Measurements from ENCODE around the gene LCMT1. TPM values are rescaled to one million over a fixed set of nuclear protein-coding genes. Genes with fewer than 3 reads are reported as not detected.

LCMT1 gene
- total RNA-seq, 2 donors from 2014 or later = 34.4 to 43.4 TPM

DNA sequence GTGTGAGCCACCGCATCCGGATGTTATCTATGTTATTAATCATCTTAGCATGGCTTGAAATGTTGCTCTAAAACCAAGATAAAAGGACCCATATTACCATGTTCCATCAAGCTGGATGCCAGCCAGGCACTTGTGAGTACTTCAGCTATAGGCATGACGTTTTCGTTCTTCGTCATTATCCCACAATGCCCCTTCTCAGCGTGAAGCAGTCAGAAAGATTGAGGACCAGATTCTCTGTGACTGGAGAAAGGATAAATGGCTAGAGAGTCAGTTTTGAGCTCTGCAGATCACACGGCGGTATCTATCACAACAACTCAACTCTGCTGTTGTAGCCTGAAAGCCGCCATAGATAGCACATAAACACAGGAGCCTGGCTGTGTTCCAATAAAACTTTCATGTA lies 29.8 kb upstream of the LCMT1 start:
- ATAC-seq (no peak), DNase-seq (no peak)
- no peak overlapping the region for H3K4me3 Mint-ChIP-seq
- peaks cover 7% of the 10 kb centered on the region for H3K27me3 Mint-ChIP-seq
- no peaks in the 10 kb centered on the region for H3K9me3 ChIP-seq (ENCODE audit: control insufficient read depth, low read length, poor library complexity, severe bottlenecking)
- no peaks in the 10 kb centered on the region for H3K4me1 Mint-ChIP-seq
- H3K27ac Mint-ChIP-seq = no peak overlapping the region
- H3K36me3 Mint-ChIP-seq (ENCODE audit: low read depth) = peaks cover 3% of the 10 kb centered on the region

DNA sequence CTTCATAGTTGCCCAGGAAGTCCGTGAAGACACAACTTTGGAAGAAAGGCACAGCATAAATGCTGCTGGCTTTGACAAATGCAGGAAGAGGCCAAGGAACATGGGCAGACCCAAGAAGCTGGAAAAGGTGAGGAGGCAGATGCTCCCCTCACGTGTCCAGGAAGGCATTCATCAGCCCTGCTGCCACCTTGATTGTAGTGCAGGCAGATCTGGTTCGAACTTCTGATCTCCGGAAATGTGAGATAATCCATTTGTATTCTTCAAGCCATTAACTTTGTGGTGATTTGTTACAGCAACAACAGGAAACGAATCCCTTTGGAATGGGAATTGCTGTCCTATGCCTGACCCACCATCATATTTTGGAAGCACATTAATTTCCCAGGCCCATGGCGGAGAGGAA lies 28.5 kb upstream of the LCMT1 start:
- Mint-ChIP-seq H3K27me3 (peaks cover 7% of the 10 kb centered on the region), H3K4me3 (no peak overlapping the region), H3K4me1 (no peaks in the 10 kb centered on the region), H3K27ac (no peak overlapping the region), H3K36me3 (ENCODE audit: low read depth) (peaks cover 3% of the 10 kb centered on the region)
- ATAC-seq (no peak), DNase-seq (no peak)
- H3K9me3 ChIP-seq (ENCODE audit: control insufficient read depth, low read length, poor library complexity, severe bottlenecking) = no peaks in the 10 kb centered on the region

DNA sequence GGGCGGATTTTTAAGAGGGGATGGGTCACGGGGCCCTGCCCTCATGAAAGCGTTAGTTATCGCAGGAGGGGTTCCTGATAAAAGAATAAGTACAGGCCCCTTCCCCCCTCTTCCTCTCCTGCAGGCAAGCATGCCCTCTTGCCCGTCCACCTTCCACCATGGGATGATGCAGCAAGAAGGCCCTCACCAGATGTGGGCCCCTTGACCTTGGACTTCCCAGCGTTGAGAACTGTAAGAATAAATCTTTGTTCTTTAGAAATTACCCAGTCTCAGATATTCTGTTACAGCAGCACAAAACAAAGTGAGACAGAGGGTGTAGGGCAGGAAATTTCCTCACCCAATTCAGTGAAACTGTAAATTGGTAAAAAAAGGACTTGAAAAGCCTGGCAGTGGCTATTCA lies 27.8 kb upstream of the LCMT1 start:
- H3K27me3 Mint-ChIP-seq = peaks cover 7% of the 10 kb centered on the region
- ATAC-seq (no peak), DNase-seq (no peak)
- no peaks in the 10 kb centered on the region for H3K9me3 ChIP-seq (ENCODE audit: control insufficient read depth, low read length, poor library complexity, severe bottlenecking)
- no peaks in the 10 kb centered on the region for H3K4me1 Mint-ChIP-seq
- peaks cover 3% of the 10 kb centered on the region for H3K36me3 Mint-ChIP-seq (ENCODE audit: low read depth)
- H3K27ac Mint-ChIP-seq = no peak overlapping the region
- no peak overlapping the region for H3K4me3 Mint-ChIP-seq

DNA sequence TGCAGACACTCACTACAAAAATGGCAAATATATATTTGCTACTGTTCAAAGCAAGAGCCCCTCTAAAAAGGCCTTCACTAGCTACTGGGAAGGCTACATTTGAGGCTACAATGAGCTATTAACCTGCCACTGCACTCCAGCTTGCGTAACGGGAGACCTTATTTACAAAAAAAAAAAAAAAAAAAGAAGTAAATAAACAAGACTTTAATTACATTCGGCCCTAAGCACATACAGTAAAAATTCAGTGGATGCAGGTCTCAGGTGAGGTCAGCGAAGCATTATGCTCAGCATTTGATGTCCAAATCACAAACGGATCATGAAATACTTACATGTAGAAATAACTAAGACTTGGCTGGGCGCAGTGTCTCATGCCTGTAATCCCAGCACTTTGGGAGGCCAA lies 26.7 kb upstream of the LCMT1 start:
- peaks cover 7% of the 10 kb centered on the region for H3K27me3 Mint-ChIP-seq
- no peak for ATAC-seq

DNA sequence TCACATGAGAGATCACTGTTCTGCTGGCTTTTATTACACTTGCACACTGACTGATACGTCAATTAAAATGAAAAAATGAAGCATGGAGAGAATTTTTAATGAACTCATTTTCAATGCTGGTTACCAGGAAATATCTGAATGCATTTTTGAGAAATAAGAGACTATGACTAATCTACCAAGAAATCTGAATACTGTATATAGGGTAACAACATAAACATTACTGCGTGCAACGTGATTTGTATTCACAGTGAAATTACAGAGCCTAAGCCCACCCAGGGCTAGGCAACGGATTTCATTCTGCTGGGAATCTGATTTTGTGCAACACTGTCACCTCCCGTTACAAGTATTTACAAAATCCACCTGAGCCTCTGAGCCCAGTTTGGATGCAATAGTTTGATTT lies 23.8 kb upstream of the LCMT1 start:
- Mint-ChIP-seq H3K36me3 (ENCODE audit: low read depth) (no peaks in the 10 kb centered on the region), H3K27me3 (peaks cover 1% of the 10 kb centered on the region), H3K27ac (peak overlapping the region; percentile 49), H3K4me1 (peaks cover 3% of the 10 kb centered on the region), H3K4me3 (no peak overlapping the region)
- H3K9me3 ChIP-seq (ENCODE audit: control insufficient read depth, low read length, poor library complexity, severe bottlenecking) = no peaks in the 10 kb centered on the region
- no peak for ATAC-seq
- no peak for DNase-seq

More for the DNA sequence above, 26.7 kb upstream of the LCMT1 start:
- H3K9me3 ChIP-seq (ENCODE audit: control insufficient read depth, low read length, poor library complexity, severe bottlenecking) = no peaks in the 10 kb centered on the region
- H3K27ac Mint-ChIP-seq = no peak overlapping the region
- H3K36me3 Mint-ChIP-seq (ENCODE audit: low read depth) = peaks cover 3% of the 10 kb centered on the region
- DNase-seq = no peak
- no peaks in the 10 kb centered on the region for H3K4me1 Mint-ChIP-seq
- no peak overlapping the region for H3K4me3 Mint-ChIP-seq

DNA sequence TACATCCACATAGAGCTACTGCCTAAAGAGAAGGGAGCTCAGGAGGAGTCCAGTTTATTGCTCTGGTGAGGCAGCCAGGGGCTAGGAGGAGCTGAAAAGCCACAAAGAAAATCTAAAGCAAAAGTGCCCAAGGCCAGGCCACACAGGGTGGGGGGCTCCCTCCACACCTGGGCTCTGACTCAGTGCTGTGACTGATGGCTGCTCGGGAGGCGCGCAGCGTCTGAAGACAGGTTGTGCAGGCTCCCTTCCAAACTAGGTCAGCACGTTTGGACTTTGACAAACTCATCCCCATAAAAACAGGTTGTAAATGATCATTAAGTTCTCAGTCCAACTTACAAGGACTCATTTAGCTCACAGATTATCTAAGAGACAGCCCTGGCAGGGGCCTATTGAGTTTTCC lies 22.2 kb upstream of the LCMT1 start:
- no peaks in the 10 kb centered on the region for H3K9me3 ChIP-seq (ENCODE audit: control insufficient read depth, low read length, poor library complexity, severe bottlenecking)
- no peaks in the 10 kb centered on the region for H3K27me3 Mint-ChIP-seq
- peaks cover 6% of the 10 kb centered on the region for H3K36me3 Mint-ChIP-seq (ENCODE audit: low read depth)
- ATAC-seq (no peak), DNase-seq (no peak)
- H3K4me3 Mint-ChIP-seq = no peak overlapping the region
- no peak overlapping the region for H3K27ac Mint-ChIP-seq
- peaks cover 14% of the 10 kb centered on the region for H3K4me1 Mint-ChIP-seq

DNA sequence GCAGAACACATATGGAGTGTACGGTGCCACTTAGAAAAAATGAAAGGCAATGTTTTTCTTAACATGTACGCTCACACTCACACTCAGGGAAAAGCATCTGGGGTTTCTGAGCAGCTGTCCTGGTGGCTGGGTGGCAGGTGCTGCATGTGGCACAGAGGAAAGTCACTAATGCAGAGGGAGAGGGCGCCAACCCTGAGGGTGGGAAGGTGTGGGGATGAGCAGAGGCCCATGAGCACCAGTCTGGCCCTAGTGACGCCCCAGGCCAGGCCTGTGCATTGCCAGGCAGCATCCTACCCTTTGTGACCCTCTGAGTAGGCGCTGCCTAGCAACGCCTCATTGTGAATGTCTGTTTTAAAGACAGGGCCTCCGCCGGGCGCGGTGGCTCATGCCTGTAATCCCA lies 19.1 kb upstream of the LCMT1 start:
- Mint-ChIP-seq H3K4me3 (no peak overlapping the region), H3K27me3 (no peaks in the 10 kb centered on the region), H3K36me3 (ENCODE audit: low read depth) (peaks cover 10% of the 10 kb centered on the region), H3K4me1 (peaks cover 14% of the 10 kb centered on the region), H3K27ac (peak overlapping the region; percentile 47)
- no peak for ATAC-seq
- DNase-seq = no peak
- H3K9me3 ChIP-seq (ENCODE audit: control insufficient read depth, low read length, poor library complexity, severe bottlenecking) = no peaks in the 10 kb centered on the region

DNA sequence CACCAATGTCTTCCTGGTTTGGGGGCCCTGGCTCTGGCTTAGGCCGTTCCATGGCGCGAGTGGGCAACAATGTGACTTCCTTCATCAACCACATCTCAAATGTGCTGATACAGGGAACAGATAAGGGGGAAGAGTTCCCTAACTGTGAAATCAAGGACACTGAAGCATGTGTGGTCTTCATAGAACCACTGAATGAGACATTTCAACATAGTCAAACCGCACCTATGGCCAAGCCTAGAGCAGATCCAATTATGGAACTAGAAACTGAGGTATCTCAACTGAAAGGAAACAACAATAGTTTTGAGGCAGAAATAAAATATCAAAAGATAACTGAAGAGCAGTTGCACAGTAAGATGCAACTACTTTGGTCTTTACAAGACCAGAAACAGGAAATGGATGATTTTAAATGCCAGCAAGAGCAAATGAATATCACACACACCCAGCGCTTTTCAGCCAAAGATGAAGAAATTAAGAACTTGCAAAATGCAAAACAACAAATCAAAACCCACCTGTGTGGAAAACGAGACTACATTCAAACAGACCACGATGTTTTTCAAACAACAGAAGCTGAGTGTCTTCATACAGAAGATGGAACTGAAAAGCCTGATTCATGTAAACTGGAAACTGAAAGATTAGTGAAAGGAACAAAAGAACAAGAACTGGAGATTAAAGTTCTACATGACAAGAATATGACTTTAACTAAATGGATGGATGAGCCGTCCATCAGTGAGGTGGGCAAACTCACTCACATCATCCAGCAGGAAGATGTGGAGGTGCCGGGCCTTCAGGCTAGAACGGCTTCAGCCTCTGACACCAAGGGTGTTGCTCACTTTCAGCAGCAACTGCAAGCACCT lies 18.1 kb upstream of the LCMT1 start:
- H3K27ac Mint-ChIP-seq = peak overlapping the region; percentile 95
- H3K4me3 Mint-ChIP-seq = peak overlapping the region; percentile 75
- H3K27me3 Mint-ChIP-seq = no peaks in the 10 kb centered on the region
- no peaks in the 10 kb centered on the region for H3K9me3 ChIP-seq (ENCODE audit: control insufficient read depth, low read length, poor library complexity, severe bottlenecking)
- peak; percentile 37 for ATAC-seq
- H3K36me3 Mint-ChIP-seq (ENCODE audit: low read depth) = peaks cover 10% of the 10 kb centered on the region
- DNase-seq = no peak
- H3K4me1 Mint-ChIP-seq = peaks cover 14% of the 10 kb centered on the region

DNA sequence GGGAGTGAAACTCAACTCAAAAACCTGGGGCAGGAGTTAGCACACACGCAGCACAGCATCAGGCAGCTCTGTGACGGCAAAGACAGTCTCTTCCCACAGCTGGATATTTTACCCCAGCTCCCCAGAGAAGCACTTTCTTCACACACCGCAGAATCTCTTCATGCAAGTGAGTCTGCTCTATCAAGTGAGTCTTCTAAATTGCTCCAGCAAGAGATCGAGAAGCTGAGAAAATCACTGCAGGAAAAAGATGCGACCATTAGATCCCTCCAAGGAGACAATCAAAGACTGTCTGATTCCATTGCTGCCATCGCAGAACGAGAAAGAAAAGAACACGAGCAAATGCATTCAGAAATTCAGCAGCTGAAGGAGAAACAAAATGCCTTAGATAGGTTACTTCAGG lies 16.9 kb upstream of the LCMT1 start:
- H3K4me1 Mint-ChIP-seq = peaks cover 14% of the 10 kb centered on the region
- H3K9me3 ChIP-seq (ENCODE audit: control insufficient read depth, low read length, poor library complexity, severe bottlenecking) = no peaks in the 10 kb centered on the region
- peaks cover 10% of the 10 kb centered on the region for H3K36me3 Mint-ChIP-seq (ENCODE audit: low read depth)
- H3K4me3 Mint-ChIP-seq = no peak overlapping the region
- no peak overlapping the region for H3K27ac Mint-ChIP-seq
- ATAC-seq = no peak
- no peak for DNase-seq
- no peaks in the 10 kb centered on the region for H3K27me3 Mint-ChIP-seq

DNA sequence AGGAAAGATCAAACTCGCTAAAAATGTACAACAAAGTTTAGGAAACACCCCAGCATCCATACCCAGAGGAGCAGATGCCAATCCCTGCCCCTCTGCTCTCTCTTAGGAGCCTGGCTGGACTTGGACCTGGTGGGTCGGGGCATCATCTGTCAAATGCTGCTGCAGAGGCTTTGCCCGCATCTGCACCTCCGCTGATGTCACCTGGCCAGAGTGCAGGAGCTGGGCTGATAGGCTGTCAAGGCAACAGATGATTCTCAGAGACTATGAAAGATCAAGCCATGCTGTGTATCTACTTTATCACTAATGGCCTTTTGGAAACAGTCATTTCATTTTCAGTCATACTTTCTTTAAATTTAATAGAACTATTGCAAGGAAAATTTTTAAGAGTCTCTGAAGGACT lies 15.9 kb upstream of the LCMT1 start:
- H3K9me3 ChIP-seq (ENCODE audit: control insufficient read depth, low read length, poor library complexity, severe bottlenecking) = no peaks in the 10 kb centered on the region
- ATAC-seq (no peak), DNase-seq (no peak)
- Mint-ChIP-seq H3K27me3 (no peaks in the 10 kb centered on the region), H3K27ac (no peak overlapping the region), H3K36me3 (ENCODE audit: low read depth) (peaks cover 10% of the 10 kb centered on the region), H3K4me3 (no peak overlapping the region), H3K4me1 (peaks cover 14% of the 10 kb centered on the region)

DNA sequence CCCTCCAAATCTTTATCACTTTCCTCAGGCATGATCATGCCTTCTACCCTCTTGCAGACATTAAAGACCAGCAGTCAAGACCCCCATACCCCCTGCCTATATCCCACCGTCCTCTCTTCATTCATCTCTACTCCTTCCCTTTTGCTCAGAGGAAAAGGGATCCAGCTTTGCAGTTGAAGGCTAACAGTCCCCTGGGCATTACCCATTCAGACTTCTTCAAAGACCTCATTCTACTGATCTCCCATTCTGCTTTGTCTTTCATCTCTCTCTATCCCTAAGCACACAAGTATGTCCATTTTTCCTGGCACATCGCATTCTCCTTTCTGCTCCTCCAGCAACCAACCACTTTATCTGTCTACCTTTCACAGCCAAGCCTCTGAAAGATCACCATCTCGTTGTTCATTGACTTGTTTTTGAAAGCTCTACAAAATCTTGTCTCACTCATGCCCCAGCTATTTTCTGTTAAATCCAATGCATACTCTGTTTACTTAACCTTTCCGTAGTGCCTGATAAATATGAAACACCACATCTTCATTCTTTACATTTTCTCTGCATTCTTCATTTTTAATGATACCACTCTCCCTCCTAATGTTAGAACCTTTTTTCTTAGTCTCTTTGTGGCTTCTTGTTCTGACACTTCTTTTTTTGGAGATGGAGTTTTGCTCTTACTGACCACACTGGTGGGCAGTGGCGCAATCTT lies 14.1 kb upstream of the LCMT1 start:
- H3K27me3 Mint-ChIP-seq = no peaks in the 10 kb centered on the region
- no peak for DNase-seq
- no peak overlapping the region for H3K4me3 Mint-ChIP-seq
- ATAC-seq = no peak
- peaks cover 10% of the 10 kb centered on the region for H3K36me3 Mint-ChIP-seq (ENCODE audit: low read depth)
- H3K9me3 ChIP-seq (ENCODE audit: control insufficient read depth, low read length, poor library complexity, severe bottlenecking) = no peaks in the 10 kb centered on the region
- H3K27ac Mint-ChIP-seq = no peak overlapping the region
- peaks cover 12% of the 10 kb centered on the region for H3K4me1 Mint-ChIP-seq

DNA sequence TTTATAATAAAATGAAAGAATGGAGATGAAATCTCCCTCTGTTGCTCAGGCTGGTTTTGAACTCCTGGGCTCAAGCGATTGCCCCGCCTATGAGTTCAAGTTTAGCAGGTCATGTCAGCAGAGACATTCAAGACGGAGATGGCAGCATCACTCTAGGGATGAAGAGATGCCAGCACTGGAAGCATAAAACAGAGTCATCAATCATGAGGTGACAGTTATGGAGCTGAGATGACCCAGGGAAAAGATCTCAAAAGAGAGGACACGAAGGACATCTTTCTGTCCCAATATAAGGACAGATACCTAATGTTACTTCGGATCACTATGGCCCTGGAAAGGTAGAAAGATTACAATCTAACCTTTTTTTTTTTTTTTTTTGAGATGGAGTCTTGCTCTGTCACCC lies 11.0 kb upstream of the LCMT1 start:
- no peaks in the 10 kb centered on the region for H3K9me3 ChIP-seq (ENCODE audit: control insufficient read depth, low read length, poor library complexity, severe bottlenecking)
- no peaks in the 10 kb centered on the region for H3K27me3 Mint-ChIP-seq
- H3K4me1 Mint-ChIP-seq = no peaks in the 10 kb centered on the region
- no peak for ATAC-seq
- peaks cover 4% of the 10 kb centered on the region for H3K36me3 Mint-ChIP-seq (ENCODE audit: low read depth)
- no peak overlapping the region for H3K4me3 Mint-ChIP-seq
- H3K27ac Mint-ChIP-seq = no peak overlapping the region
- no peak for DNase-seq

DNA sequence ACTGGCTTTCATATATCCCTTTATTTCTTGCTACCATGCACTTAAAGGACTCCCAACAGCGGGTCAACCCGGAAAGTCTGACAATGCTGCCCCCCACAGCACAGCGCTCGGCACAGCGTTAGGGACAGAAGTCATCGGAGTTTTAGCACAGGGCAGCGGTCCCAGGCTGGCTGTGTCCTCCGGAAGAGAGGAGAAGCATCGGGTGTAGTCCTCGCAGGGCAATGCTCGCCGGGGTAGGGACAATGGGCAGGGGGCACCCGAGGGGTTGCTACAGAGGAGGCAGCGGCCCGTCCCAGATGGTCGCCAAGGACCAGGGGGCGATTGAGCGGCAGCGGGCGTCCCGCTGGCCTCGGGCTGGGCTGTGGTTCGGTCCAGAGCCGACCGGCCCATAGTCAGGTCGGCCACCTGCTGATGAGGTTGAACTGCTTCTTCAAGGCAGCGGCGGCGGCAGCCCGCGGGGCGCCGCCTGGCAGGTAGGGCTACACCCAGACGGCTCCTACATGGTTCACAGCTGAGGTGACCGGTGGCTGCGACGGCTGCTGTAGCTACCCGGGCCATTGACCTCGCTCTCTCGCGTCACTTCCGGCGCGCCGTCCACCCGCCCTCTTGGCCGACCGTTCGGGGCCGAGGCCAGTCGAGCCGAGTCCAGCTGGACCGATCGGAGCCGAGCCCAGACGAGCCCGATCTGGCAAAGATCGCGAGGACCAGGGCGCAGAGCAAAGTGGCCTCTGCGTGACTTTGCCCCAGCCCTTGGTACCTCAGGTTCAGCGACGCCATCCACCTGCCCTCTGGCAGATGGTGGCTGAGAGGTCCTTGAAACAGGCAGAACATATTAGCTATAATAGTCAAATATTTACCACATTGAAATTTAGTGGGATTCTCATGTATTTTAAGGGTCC lies 4.7 kb upstream of the LCMT1 start:
- DNase-seq = peak; percentile 49 to 60 (median 54)
- Mint-ChIP-seq H3K36me3 (ENCODE audit: low read depth) (peaks cover 4% of the 10 kb centered on the region), H3K4me3 (peak overlapping the region; percentile 98), H3K4me1 (peaks cover 25% of the 10 kb centered on the region), H3K27me3 (no peaks in the 10 kb centered on the region), H3K27ac (peak overlapping the region; percentile 94)
- H3K9me3 ChIP-seq (ENCODE audit: control insufficient read depth, low read length, poor library complexity, severe bottlenecking) = no peaks in the 10 kb centered on the region
- peak; percentile 23 for ATAC-seq
